Brain pericyte (primary cell): ENCODE results near the gene GALNS.

ENCODE experiments used
- DNase-seq: peaks from one replicate; pipeline ENCODE4 v3.0.0-alpha.2; 2012; ENCODE audit warnings: low read depth, low spot score

Gene GALNS

DNA sequence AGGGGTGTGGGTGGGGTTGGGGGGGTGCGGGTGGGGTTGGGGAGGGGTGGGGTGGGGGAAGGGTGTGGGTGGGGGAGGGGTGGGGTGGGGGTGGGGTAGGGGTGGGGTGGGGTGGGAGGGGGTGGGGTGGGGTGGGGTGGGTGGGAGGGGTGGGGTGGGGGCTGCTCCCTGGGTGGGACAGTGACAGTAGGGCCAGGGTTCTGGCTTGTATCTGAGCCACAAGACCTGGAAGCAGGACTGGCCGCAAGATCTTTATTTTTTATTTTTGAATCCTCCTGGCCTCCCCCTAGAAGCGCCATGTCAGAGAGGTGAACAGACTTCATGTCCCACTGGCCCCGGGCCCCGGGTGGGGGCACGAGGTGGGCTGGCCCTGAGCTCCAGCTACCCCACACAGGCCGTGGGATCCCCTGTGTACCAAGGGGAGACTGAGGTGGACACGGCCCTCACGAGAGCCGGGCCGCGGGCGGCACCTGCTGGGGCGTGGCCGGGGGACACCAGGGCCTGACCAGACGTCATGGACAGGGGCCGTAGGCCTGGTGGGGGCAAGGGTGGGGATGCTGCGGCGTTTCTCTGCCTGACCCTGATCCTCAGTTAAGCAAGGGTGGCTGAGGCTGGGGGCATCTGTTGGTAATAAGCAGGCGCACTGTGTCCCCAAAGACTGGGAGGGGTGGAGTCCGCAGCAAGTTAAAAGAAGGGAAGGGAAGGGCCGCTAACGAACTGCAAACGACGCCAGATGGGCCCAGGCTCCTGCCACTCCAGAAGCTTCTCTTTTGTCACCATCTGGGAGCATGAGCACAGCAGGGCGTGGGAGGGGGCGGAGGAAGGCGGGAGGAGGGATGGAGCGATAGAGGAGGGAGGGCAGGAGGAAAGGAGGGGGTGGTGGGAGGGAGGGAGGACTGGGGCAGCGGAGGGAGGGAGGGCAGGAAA, 32.0 kb upstream of the GALNS start:
- no peak for DNase-seq

DNA sequence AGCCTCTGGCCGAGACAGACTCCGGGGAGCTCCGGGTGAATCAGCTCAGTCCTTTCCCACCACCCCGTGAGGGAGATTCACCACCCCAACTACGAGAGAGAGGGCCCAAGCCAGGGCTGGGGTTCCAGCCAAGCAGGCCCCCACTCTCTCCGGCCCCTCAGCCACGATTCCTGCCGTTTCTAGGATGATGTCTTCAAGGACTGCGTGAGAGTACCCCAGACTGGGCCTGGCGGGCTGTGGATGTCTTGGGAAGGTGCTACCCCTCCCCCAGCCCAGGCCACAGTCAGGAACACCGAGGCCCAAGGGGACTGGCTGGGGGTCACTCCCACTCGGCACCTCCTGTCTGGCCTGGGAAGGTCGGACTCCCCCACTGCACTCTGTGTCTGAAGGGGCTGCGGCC, 31.3 kb upstream of the GALNS start:
- no peak for DNase-seq

DNA sequence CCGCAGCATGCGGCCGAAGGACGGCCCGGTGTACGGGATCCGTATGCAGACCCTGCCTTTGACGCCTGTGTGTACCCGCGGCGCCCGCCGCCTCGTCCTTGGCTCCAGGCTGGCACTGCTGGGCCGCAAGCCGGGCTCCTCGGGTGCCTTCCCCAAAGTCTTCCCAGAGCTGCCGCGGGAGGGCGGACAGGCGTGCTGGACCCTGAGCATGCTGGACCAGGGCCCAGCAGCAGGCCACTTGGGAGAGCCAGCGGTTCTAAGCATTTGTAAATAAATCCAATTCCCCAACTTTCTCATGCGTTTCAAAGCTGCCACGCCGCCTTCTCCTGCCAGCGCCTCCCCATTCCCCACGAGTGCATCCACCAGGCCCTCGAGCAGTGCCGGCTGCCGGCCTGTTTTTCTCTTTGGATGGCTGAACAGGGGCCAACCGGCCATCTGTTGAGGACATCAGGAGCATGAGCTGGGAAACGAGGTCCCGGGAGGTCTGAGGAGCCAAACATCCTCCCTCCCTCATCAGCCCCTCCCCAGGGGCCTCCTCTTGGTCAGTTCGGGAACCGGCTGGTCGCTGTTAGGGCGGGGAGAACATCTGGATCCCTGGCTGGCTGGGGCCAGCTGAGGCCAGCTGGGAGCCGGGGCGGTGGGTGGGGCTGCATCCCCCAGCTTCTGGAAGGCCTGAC, 30.2 kb upstream of the GALNS start:
- peak; percentile 25 for DNase-seq

DNA sequence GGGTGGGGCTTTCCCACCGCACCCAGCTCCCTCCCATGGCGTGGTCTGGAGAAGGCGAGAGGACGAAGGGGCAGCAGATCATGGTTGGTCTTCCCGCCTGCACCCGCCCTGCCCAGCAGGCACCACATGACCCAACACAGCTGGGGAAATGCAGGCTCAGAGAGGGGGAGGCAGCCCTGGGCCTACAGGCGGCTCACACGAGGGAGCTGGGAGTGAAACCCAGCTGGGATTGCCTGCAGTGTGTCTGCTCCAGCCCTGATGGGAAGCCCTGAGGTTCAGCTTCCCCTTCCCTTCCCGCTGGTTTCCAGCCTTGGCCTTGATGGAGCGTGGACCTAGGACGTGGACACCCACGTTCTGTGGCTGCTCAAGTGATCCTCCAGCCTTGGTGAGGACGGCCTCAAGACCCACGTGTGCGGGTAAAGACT, 29.7 kb upstream of the GALNS start:
- DNase-seq, result no peak

DNA sequence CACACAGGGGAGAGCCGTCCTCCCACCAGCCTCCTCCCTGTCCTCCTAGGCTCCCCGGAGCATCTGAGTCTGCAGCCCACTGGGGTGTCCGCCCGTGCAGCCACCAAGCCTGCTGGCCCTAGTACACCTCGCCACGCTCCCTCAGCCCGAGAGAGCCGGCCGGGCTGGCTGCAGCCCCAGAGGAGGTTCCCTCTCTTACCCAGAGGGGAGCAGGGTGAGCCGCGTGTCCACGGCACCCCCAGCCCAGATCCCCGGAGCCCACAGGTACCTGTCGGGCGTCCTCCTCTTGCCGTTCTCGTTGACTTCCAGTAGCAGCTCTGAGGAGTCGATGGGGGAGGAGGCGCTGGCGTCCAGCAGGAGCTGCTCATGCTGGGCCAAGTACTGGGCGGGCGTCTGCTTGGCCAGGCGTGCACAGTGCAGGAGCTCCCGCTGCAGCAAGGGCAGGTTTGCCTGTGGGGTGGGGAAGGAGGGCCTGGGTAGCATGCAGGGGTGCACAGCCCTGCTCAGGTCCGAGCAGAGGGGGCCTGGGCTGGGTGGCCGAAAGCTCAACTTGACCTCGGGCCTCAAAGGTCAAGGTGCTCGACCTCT, 29.0 kb upstream of the GALNS start:
- no peak for DNase-seq

DNA sequence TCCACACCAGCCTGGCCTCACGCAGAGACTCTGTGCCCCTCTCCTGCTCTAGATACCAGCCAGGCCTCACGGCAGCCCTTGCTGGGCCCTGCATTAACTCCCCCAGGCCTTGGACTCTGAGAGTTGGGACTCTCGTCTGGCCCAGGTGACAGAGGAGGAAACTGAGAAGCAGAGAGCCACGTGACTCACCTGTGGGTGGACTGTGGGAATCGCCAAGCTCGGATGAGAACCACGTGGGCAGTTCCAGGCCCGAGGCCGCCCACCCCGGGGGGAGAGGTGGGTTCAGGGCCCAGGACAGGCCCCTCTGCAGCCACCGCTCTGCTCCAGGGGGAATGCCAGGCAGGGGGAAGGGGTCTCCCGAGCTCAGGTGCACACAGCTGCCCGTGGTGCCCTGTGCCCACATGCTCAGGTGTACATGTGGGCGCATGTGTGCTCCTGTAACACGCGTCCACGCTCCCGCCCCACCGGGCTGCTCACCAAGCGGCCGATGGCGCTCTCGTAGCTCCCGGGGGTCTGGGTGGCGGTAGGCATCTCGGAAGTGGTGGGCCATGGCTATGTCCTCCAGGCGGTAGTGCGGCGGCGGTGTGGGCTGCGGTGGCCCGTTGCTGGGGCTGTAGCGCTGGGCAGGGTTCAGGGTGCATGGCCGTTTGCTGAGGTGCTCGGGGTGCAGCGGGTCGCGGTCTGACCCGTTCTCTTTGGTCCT, 28.0 kb upstream of the GALNS start:
- no peak for DNase-seq

DNA sequence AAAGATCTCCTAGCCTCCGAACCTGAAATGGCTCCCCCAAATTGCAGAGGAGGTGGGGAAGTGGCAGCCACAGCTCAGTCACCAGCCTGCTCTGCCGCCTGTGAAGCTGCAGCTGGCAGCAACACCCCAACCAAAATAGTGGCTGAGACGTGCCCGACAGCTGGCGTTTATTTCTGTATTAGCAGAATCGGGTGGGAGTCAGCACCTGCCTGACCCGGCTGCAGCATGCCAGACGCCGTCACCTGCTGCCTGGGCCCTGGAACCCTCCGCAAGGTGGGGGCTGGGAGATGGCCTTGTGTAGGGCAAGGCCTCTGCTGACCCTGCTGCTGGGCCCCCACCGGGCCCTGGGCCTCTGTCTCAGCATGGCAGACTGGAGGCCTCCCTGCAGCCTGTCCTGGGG, 27.2 kb upstream of the GALNS start:
- DNase-seq, result no peak

DNA sequence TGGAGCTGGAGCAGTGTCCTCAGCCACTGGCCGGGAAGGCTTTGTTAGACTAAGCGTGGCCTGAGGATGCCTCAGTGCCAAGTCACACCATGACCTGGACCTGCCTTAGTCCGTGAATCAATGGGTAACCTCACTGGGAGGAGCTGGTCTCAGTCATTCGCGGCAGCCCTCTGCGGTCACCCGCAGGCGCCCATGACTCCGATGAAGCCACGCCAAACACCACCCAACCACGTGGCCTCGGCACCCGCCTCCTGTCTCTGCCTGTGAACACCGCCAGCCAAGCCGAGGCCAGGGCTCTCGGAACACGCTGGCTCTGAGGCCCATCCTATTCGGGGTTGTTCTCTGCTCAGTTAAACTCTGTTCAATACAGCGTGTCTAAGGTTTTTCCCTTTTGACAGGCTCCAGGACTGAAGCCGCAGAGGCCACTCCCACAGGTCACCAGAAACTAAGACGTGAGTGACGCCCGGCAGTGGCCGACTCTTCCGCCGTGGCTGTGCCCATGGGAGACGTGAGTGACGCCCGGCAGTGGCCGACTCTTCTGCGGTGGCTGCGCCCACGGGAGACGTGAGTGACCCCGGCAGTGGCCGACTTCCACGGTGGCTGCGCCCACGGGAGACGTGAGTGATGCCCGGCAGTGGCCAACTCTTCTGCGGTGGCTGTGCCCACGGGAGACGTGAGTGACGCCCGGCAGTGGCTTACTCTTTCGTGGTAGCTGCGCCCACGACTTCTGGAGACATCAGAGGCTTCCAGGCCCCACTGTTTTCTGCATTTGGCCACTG, 26.6 kb upstream of the GALNS start:
- DNase-seq, result no peak

DNA sequence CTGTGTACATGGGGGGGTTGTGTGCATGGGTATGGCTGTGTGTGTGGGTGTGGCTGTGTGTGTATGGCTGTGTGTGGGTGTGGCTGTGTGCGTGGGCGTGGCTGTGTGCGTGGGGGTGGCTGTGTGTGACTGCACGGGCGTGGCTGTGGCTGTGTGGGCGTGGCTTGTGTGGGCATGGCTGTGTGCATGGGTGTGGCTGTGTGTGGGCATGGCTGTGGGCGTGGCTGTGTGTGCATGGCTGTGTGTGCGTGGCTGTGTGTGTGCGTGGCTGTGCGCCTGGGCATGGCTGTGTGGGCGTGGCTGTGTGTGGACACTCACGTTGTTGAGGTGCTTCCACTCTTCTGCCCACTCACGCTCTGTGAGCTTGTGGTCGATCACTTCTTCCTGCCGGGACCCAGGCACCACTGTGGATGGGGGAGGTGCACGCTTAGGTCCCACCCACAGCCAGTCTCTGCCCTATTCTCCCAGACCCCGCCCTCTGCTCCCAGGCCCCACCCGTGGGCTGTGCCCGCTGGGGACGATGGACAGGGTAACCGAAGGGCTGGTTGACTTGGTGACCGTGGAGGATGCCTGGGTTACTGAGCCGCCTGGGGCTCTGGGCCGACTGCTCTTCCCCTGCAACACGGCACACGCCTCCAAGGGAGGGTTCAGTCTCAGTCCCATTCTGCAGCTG, 25.7 kb upstream of the GALNS start:
- no peak for DNase-seq

DNA sequence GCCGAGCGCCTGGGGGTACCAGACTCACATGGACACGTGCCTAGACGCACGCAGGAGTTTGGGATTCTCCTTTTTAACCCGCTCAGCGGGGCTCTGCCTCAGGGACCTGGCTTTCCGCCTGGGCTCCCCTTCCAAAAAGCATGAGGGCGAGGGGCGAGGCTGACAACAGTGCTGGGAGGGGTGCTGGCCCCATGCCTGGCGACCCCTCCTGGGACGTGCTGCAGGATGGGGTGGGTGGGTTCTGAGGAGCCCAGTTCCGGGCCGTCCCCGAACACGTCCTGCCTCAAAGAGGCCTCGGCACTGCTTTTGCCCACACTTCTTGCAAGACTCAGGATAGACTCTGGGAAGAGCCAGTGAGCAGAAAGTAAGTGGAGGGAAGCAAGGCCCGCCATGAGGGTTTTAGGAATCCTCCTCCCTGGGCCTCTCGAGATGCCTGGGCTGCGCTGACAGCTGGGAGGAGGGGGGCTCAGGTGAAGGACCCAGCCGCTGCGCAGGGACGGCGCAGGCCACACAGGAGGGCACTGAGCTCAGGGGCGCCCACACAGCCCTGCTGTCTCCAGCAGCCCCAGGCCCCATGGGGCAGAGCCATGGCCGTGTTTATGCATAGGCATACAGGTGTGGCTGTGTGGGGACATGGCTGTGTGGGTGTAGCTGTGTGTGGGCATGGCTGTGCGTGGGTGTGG, 25.1 kb upstream of the GALNS start:
- DNase-seq, result no peak

DNA sequence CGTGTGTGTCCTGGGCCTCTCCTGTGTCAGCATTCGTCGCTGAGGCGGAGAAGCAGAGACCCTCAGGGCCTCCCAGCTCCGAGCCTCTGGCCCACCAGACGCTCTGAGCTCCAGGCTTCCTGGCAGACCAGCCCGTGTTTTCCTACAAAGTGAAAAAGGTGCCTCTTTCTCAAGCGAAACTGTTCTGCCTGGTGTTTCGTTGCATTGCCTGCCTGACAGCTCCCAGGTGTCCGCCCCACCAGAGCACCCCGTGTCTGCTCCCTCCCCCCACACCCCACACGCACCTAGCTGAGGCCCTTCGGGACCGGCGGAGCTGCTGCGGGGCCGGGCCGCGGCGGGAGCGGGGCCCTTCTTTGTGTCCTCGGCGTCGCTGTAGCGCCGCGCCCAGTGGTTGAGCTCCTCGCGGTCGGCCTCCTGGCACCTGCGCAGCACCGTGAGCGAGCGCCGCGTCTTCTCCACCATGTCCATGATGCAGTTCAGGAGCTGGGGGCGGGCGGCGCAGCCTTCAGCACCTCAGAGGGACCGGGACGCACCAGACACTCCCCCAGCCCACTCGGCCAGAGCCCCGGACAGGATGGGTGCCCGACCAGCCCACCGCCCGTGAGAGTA, 24.4 kb upstream of the GALNS start:
- DNase-seq, result no peak

DNA sequence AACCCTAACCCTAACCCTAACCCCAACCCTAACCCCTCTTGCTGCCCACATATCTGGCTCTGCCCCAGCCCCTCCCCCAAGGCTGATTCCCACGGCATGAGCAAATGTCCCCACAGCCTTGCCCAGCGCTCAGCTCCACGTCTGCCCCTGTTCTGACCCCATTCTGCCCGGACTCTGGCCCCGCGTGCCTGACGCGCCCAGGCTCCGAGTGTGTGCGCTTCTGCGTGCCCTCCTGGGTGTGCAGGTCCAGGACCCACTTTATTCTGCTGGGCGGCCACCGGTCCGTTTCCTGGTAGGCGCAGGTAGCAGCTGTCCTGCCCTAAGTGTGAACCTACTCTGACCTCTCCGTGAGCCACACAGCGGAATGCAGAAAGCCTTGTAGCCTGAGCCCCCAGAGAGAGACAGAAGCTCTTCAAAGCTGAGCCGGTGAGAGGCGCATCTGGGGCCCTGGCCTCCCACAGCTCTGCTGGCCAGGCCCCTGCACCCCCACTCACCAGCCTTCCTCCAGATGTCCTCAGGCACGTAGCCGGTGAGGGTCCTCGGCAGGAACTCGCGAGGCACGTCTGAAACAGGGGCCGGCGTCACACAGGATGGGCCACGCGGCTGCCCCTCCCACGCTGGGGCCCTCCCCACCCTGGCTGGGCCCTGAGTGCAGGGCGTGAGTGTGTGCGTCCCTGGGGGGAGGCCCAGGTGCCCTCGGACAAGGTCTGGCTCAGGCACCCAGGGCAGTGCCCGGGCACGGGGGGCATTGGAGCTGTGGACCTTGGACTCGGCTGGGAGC, 23.7 kb upstream of the GALNS start:
- no peak for DNase-seq

DNA sequence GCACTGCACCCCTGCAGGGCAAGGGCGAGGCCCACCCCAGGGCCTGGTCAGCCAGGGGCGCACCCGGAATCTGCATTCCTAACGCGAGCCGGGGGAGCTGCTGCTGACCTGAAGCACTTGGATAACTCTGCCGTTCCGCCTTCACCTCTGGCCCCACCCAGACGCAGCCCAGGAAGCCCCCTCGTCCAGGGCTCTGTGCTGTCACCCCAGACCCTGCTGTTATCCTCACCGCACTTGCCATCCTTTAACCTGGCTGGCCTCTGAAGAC, 23.0 kb upstream of the GALNS start:
- no peak for DNase-seq

DNA sequence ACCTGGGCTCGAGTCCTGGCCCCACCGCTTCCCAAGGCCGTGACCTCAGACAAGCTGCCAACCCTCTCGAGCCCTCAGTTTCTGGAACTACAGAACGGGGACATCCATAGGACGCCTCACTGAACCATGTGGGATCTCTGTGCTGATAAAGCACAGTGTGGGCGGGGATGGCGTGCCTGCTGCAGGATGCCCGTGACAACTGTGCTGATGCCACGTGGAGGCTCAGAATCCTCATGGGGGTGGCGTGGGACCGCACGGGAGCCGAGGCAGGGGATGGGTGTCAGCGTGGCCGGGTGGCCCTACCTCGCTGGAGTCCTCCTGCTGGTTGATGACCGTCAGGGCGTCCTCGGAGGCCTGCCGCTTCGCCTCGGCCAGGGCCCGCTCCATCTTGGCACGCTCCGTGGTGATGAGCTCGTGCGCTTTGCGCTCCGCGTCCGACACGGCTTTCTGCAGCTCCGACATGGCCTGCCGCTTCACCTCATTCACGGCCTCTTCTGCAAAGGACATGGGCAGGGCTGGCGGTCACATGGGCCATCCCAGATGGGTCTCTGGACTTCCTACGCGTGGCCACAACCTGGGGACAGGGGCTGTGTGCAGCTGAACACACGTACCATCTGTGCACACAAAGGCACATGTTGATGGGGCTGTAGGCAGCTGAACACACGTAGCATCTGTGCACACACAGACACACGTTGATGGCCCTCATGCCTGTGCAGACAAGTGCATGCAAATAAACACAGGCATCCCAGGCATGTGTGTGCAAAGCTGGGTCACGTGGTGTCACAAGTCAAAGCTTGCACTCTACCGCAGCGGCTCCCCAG, 22.4 kb upstream of the GALNS start:
- DNase-seq, result no peak

DNA sequence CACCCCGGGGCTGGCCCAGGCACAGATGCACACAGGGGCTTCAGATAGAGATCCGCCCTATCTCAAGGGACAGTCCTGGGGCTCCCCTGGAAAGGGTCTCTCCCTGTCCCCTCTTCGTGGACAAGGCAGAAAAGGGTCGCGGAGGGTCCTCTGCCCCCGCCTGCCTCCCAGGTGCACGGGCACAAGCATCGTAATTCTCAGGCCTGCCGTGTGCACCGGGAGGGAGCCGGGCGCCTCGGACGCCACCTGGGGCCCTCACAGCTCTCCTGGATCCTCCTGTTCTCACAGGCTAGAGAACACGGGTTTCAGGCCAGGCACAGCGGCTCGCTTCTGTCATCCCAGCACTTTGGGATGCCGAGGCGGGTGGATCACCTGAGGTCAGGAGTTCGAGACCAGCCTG, 21.6 kb upstream of the GALNS start:
- DNase-seq, result no peak

DNA sequence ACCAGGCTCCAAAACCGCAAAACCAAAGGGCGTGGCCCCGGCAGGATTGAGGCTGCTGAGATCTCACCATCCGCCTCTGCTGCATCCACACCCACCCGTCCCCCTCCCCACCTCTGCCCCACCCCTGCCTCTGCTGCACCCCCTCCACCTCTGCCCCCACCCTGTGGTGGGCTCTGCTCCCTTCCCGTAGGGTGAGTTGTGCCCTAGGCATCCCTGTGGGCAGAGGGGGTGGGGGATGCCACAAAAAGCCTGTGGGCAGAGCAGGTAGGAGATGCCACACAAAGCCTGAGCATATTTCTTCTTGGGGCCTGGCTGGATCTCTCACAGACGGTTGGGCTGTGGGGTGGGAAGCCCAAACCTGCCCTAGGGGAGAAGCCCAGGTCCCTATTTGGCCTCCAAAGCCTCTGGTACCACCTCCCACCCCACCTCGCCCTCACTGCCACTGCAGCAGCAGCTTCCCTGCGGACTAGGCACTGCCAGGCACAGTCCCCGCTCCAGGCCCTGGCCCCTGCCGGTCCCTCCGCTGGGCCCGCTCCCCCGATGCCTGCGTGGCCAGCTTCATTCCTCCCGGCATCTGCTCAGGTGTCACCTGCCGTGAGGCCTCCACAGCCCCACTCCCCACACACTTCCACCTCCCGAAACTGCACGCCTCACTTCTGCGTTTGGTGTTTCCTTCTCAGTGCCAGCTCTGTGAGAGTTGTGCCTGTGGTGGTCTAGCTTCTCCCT, 21.0 kb upstream of the GALNS start:
- DNase-seq, result no peak

DNA sequence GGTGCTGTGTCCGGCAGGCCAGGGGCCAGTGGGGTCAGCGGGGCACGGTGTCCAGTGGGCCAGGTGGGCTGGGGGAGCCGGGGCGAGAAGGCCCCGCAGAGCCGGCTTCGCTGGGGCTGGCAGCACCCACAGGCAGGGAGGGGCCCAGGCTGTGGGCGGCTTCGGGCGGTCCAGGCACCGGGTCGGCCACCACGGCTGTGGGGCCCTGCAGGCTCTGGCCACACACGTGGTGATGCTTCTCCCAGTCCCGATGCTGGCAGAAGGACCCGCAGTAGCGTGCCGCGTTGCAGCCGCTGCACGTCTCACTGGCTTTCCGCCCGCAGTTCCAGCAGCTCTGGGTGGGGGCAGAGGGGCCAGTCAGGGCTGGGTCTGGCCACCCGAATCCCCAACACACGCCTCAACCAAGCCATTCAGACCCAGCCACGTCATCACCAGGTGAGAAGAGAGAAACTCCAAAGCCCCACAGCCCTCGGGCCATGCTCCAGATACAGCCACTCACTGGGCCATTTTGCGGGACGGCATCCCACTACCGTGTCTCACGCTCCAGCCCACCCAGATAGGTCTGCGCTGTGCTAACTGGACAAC, 20.3 kb upstream of the GALNS start:
- DNase-seq, result no peak
